Upper lobe of left lung (tissue), 4 donors: ENCODE results near the gene IRF5.

ENCODE experiments used
- POLR2A ChIP-seq, 4 donors: fragments of 450-650 bp; IDR thresholded peaks; one replicate each; pipeline ENCODE4 v1.5.1; 2016 to 2017; ENCODE audit warnings: antibody characterized with exemption in 4 of 4, mild to moderate bottlenecking in 2 of 4
- TF ChIP-seq, protein P1 (sequence below), 6 experiments: fragments of 450-650 bp in 4 of 6; fragments of 200-600 bp in 2 of 6; sonication (generic) in 2 of 6; IDR thresholded peaks; one replicate each; pipeline ENCODE4 v1.5.1; 2016 to 2019; ENCODE audit warnings: antibody characterized with exemption in 6 of 6

GRCh38 chr7:128955981-128956380, 18.3 kb downstream of the IRF5 start:
- TF ChIP-seq, protein P1, sequence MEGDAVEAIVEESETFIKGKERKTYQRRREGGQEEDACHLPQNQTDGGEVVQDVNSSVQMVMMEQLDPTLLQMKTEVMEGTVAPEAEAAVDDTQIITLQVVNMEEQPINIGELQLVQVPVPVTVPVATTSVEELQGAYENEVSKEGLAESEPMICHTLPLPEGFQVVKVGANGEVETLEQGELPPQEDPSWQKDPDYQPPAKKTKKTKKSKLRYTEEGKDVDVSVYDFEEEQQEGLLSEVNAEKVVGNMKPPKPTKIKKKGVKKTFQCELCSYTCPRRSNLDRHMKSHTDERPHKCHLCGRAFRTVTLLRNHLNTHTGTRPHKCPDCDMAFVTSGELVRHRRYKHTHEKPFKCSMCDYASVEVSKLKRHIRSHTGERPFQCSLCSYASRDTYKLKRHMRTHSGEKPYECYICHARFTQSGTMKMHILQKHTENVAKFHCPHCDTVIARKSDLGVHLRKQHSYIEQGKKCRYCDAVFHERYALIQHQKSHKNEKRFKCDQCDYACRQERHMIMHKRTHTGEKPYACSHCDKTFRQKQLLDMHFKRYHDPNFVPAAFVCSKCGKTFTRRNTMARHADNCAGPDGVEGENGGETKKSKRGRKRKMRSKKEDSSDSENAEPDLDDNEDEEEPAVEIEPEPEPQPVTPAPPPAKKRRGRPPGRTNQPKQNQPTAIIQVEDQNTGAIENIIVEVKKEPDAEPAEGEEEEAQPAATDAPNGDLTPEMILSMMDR (IDR thresholded peaks at IDR 0.05), result no peak
- TF ChIP-seq POLR2A (IDR thresholded peaks at IDR 0.05), result no peak
